GM12875 (cell line): ENCODE data around the gene SPPL3.

ENCODE experiments used
- H3K4me3 ChIP-seq: one replicate; pipeline ENCODE4 v1.5.1; 2011; ENCODE audit warnings: low read depth, low read length, control low read depth
- TF ChIP-seq, protein P1 (sequence below): IDR thresholded peaks from 2 replicates; pipeline ENCODE4 v1.5.1; 2011; ENCODE audit warnings: low read depth, mild to moderate bottlenecking, control low read depth, inconsistent platforms, low read length, moderate library complexity, borderline replicate concordance; ENCODE audit not compliant: insufficient read depth

SPPL3 gene

DNA sequence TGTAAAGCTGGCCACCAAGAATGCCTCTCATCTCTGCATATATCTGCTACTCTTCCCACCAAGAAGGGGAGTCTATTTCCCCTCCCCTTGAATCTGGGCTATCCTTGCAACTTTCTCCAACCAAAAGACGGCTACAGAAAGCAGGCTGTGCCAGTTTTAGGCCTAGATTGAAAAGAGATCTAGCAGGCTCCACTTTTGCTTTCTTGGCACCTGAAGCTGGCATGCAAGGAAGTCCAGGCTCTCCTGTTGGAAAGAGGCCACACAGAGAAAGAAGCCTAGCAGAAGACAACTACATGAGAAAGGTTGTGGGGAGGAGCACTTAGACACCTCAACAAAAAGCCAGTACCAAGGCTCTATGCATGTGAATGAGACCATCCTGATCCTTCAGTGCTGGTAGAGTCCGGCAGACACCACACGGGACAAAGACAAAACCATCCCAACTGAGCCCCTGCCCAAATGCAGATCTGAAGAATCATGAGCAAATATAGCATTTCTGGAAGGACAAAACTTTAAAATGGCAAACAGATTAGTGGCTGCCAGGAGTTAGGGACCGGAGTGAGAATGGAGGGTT, 68.0 kb downstream of the SPPL3 start:
- TF ChIP-seq, protein P1, sequence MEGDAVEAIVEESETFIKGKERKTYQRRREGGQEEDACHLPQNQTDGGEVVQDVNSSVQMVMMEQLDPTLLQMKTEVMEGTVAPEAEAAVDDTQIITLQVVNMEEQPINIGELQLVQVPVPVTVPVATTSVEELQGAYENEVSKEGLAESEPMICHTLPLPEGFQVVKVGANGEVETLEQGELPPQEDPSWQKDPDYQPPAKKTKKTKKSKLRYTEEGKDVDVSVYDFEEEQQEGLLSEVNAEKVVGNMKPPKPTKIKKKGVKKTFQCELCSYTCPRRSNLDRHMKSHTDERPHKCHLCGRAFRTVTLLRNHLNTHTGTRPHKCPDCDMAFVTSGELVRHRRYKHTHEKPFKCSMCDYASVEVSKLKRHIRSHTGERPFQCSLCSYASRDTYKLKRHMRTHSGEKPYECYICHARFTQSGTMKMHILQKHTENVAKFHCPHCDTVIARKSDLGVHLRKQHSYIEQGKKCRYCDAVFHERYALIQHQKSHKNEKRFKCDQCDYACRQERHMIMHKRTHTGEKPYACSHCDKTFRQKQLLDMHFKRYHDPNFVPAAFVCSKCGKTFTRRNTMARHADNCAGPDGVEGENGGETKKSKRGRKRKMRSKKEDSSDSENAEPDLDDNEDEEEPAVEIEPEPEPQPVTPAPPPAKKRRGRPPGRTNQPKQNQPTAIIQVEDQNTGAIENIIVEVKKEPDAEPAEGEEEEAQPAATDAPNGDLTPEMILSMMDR = no peak
- no peak overlapping the region for H3K4me3 ChIP-seq

DNA sequence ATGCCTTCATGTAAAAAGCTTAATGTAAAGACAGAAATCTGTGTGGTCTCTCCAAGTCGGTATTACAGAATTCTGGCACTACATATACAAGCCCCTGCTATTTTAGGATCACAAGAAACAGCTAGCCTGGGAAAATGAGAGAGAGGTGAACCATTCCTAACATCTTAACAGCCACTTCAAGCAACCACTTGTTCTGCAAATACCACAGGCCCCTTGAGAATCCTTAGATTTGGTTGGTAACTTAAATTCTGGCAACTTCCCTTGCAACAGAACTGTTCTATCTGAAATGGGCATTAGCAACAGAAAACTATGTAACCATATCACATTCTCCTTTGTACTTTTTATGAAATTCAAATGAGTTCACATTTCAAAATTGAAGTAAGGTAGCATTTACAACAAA, 68.5 kb downstream of the SPPL3 start:
- TF ChIP-seq, protein P1 = no peak
- no peak overlapping the region for H3K4me3 ChIP-seq

DNA sequence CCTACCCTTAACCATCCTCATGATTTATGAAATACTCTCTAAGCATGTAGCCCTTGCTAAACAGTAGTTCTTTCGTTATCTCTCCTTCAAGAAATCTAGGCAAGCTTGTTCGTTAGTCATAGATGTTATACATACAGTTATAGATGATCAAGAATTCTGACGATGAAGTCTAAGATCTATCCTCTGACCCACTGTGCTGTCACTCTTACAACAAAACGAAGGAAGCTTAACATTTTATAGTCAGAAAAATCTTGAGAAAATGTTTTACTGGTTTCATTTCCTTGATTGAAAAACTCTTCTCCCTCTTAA, 68.9 kb downstream of the SPPL3 start:
- TF ChIP-seq, protein P1 = no peak
- H3K4me3 ChIP-seq = no peak overlapping the region

DNA sequence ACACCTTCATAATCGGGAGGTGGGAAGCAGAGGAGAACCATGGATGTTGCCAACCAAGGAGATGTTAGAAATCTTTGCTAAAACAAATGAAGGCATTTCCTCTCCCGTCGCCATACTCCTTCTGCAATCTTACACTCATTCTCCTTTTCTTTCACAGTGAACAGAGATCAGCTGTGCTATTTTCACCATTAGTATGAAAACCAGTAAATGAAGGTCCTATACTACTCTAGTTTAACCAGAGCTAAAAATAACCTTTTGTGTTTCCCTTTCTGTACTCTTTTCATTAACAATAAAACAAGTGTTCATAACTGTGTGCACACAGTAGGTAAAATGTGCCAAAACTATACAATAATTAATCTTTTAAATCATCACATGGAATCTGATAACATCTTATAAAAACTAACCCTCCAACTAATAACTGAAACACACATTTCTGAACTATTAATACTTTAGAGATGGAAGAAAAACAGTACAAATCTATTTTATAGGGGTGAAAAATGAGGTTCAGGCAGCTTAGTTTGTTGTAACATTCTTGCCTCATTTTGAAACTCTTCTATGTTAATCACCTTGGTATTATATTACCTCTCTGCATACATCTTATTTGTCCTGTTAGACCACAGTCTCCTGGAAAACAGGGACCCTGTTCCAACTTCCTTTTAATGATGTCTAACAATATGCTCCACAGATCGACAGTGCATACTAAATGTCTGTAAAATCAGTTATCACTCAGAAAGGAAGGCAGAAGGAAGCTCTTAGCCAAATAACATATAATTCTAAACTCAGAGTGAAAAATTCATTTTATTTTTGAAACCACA, 69.5 kb downstream of the SPPL3 start:
- peak overlapping the region; percentile 2 for H3K4me3 ChIP-seq
- TF ChIP-seq, protein P1 = no peak

DNA sequence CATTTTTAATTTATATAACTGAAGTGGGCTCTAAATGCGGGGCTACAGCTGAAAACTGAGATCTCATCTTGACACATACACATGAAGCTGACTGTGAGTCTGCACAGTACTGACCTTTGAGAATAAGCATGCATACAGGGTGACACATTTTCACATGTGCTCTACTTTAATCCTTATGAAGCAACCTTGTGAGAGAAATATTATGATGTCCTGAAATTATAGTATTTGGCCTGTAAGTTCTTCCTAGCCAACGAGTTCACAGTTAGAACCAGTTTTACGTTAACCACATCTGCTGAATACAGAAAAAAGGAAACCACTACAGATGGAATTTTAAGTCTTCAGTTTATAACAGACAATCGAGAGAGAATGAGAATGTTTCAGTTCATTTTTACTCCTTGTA, 70.3 kb downstream of the SPPL3 start:
- TF ChIP-seq, protein P1 = no peak
- no peak overlapping the region for H3K4me3 ChIP-seq

DNA sequence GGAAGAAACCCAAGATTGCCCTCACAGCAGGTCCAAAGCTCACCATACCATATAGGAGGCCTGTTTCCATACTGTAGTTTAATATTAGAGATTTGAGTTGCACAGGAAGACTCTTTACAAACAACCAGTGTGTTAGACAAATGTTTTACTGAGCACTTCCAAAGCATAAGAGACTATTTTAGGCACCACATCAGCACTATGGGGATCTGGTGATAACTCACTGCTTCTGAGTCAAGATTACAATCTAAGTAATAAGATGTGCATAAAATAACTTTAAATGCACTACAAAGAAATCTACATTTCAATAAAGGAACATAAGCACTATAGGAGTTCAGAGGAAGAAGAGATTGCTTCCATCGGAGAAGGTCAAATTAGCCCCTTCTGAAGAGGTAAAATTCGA, 71.4 kb downstream of the SPPL3 start:
- H3K4me3 ChIP-seq = no peak overlapping the region

More for the DNA sequence above, 71.4 kb downstream of the SPPL3 start:
- TF ChIP-seq, protein P1 = no peak
